AG10803 (cell line): ENCODE measurements around the gene CCDC116.

ENCODE experiments used
- DNase-seq: peaks from one replicate; pipeline ENCODE4 v3.0.0; 2010; ENCODE audit warnings: low read depth
- H3K4me3 ChIP-seq: 2 replicates; pipeline ENCODE4 v1.5.1; 2011; ENCODE audit warnings: mild to moderate bottlenecking, low read length, control low read depth
- CTCF ChIP-seq: conservative IDR thresholded peaks from 2 replicates; pipeline ENCODE4 v1.5.1; 2011; ENCODE audit warnings: mild to moderate bottlenecking, low read length, control low read depth, inconsistent platforms

Gene CCDC116

DNA sequence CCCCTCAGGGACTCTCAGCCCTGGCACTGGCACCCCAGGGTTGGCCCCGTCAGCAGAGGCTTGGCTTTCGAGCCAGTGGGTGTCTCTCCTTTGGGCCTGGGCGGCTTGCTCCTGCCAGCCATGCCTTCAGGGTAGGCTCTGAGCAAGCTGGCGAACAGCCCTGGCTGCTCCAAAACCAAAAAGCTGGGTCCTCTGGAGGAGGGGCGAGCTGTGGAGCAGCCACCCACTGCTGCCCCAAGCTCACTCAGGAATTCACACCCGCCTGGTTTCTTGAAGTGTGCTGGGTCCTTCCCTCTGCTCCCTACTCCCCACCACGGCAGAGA lies 9.0 kb upstream of the CCDC116 start:
- no peak overlapping the region for H3K4me3 ChIP-seq
- DNase-seq, result no peak
- no peak for TF ChIP-seq CTCF

- no peak for DNase-seq
- peak; percentile 48 for TF ChIP-seq CTCF
- no peak overlapping the region for H3K4me3 ChIP-seq
Measured at GRCh38 chr22:21624120-21624879, 8.3 kb upstream of the CCDC116 start.

- TF ChIP-seq CTCF, result no peak
- DNase-seq, result no peak
Measured at GRCh38 chr22:21624880-21625791, 7.4 kb upstream of the CCDC116 start.

GRCh38 chr22:21626073-21626734 lies 6.4 kb upstream of the CCDC116 start:
- no peak for DNase-seq

More at GRCh38 chr22:21624880-21625791, 7.4 kb upstream of the CCDC116 start:
- H3K4me3 ChIP-seq, result no peak overlapping the region

DNA sequence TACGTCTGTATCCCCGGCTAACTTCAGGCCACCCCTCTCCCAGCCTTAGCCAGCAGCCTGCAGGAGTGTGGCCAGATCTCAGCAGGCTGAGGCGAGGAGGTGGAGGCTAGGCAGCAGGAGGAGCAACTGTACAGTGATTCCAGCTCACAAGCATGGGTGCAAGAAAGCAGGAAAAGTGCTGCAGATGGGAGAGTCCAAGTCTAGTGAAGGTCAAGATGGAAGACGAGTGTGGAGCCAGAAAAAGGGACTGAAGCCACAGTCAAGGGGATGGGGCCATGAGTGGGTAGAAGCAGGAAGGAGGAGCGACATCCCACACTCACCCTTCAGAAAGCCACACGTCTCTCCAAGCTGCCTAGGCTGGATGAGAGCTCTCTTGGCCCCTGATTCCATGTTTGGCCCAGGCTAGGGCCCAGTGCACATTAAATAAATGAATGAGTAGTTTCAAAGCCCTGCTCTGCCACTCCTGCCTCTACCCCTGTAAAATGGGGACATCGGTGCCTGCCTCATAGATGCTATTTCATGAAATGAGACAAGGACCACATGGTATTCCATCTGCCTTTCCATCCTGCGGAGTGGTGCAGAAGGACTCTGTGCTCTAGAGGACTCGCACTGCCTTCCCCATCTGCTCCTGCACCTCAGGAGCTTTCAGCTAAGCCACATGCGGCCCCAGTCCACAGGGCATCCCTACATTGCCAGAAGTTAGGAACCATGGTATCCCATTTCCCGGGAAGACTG lies 5.7 kb upstream of the CCDC116 start:
- no peak for TF ChIP-seq CTCF
- H3K4me3 ChIP-seq, result no peak overlapping the region
- DNase-seq, result no peak

More at GRCh38 chr22:21626073-21626734, 6.4 kb upstream of the CCDC116 start:
- no peak for TF ChIP-seq CTCF
- H3K4me3 ChIP-seq, result no peak overlapping the region

DNA sequence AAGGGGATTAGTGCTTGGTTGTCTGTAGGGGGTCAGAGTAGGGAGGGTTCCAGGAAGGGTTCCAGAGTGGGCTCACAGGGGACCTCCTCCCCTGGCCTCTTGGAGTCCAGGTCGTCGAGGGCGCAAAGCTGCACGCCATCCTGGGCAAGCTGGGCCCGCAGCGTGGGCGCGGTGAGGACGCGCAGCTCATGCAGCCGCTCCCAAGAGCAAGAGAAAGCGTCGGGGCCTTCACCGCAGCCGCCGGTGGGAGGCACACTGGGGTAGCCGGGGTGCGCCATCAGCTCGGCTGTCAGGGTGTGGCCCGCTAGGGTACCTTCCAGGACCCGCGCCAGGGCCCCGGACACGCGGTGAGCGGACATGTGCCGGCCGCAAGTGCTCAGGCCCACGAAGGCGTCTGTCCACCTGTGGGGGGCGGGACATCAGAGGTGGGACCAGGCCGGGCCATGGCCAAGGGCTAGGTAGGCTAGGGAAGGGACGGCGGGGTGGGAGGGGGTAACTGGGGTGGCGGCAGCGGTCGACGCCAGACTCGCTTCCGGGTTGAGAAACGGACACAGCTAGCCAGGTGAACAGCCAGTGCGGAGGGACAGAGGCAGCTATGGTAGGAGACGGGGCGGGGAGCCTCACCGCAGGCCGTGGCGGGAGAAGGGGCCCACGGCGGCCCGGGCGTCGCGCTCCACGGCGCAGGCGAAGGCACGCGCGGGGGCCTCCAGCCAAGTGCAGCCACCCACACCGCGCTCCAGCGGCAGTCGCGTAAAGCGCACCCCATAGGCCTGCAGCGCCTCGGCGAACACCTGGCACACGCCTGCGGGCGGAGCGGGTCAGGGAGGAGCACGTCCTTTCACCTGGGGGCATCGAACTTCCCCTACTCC lies 3.9 kb upstream of the CCDC116 start:
- no peak for DNase-seq
- peak overlapping the region; percentile 85 for H3K4me3 ChIP-seq
- TF ChIP-seq CTCF, result no peak
